HepG2 (cell line): ENCODE results near the gene ABHD3.

Experiments used
- E2F5 ChIP-seq: sonication (generic); formaldehyde crosslinking; conservative IDR thresholded peaks from 2 replicates; pipeline ENCODE4 v1.4.0; 2020; ENCODE audit warnings: missing genetic modification reagents
- MYNN ChIP-seq: sonication (generic); formaldehyde crosslinking; IDR thresholded peaks from 2 replicates; pipeline ENCODE4 v1.4.0; 2020; ENCODE audit warnings: mild to moderate bottlenecking, low read depth, missing genetic modification reagents
- SALL2 ChIP-seq: sonication (generic); formaldehyde crosslinking; IDR thresholded peaks from 2 replicates; pipeline ENCODE4 v1.8.1; 2023; ENCODE audit warnings: mild to moderate bottlenecking, missing genetic modification reagents, inconsistent platforms
- TCF7L2 ChIP-seq: IDR thresholded peaks from 2 replicates; pipeline ENCODE4 v1.6.1; 2011; ENCODE audit warnings: mild to moderate bottlenecking, low read depth, low read length, moderate library complexity
- ZKSCAN8 ChIP-seq: IDR thresholded peaks from 2 replicates; pipeline ENCODE4 v1.6.1; 2016; ENCODE audit warnings: borderline replicate concordance, missing genetic modification reagents, missing compliant biosample characterization
- ZNF263 ChIP-seq: sonication (generic); formaldehyde crosslinking; IDR thresholded peaks from 2 replicates; pipeline ENCODE4 v1.4.0; 2020; ENCODE audit warnings: missing genetic modification reagents
- ZNF274 ChIP-seq: sonication (generic); formaldehyde crosslinking; IDR thresholded peaks from 2 replicates; pipeline ENCODE4 v1.5.1; 2020; ENCODE audit warnings: mild to moderate bottlenecking, missing genetic modification reagents
- ZNF7 ChIP-seq: IDR thresholded peaks from 2 replicates; pipeline ENCODE4 v1.6.1; 2016; ENCODE audit warnings: missing biosample characterization, missing genetic modification reagents

- TF ChIP-seq SALL2 (CRISPR knock-in tag) = no peak
- no peak for TF ChIP-seq ZKSCAN8
- no peak for TF ChIP-seq MYNN (CRISPR knock-in tag)
- no peak for TF ChIP-seq E2F5 (CRISPR knock-in tag)
- no peak for TF ChIP-seq ZNF7 (CRISPR knock-in tag)
- no peak for TF ChIP-seq TCF7L2
- TF ChIP-seq ZNF274 (CRISPR knock-in tag) = no peak
- no peak for TF ChIP-seq ZNF263
Measured at GRCh38 chr18:21634588-21635199, 69.9 kb downstream of the ABHD3 start.
